Osteocyte (in vitro differentiated cells): ENCODE measurements around the gene MMRN2. TPM values are rescaled to one million over a fixed set of nuclear protein-coding genes. Genes with fewer than 3 reads are reported as not detected.

Experiments used
- DNase-seq: peaks from one replicate; pipeline ENCODE4 v3.0.0; 2021; ENCODE audit warnings: mixed read lengths; ENCODE audit not compliant: unreplicated experiment; ENCODE audit errors: extremely low spot score
- H3K27ac Mint-ChIP-seq: one replicate; pipeline ENCODE4 v1.8.0; 2021; ENCODE audit warnings: mild to moderate bottlenecking, mixed read lengths; ENCODE audit not compliant: unreplicated experiment
- H3K27me3 Mint-ChIP-seq: one replicate; pipeline ENCODE4 v1.8.0; 2021; ENCODE audit warnings: mixed read lengths; ENCODE audit not compliant: unreplicated experiment
- H3K36me3 Mint-ChIP-seq: one replicate; pipeline ENCODE4 v1.8.0; 2021; ENCODE audit warnings: mixed read lengths; ENCODE audit not compliant: unreplicated experiment
- H3K4me1 Mint-ChIP-seq: one replicate; pipeline ENCODE4 v1.8.0; 2021; ENCODE audit warnings: mixed read lengths; ENCODE audit not compliant: unreplicated experiment
- H3K4me3 Mint-ChIP-seq: one replicate; pipeline ENCODE4 v1.8.0; 2021; ENCODE audit warnings: mild to moderate bottlenecking, moderate library complexity, mixed read lengths; ENCODE audit not compliant: unreplicated experiment
- H3K9me3 Mint-ChIP-seq: one replicate; pipeline ENCODE4 v1.8.0; 2021; ENCODE audit warnings: mixed read lengths; ENCODE audit not compliant: unreplicated experiment
- CTCF ChIP-seq: fragments of 200-600 bp; sonication (generic); IDR thresholded peaks from 2 replicates; pipeline ENCODE4 v1.5.0; 2021; ENCODE audit warnings: antibody characterized with exemption, mild to moderate bottlenecking, moderate library complexity
- total RNA-seq: library from RNA; stranded (reverse); gene quantifications from 2 replicates; pipeline ENCODE4 v1.2.1, GENCODE V29; 2021

The MMRN2 gene
- total RNA-seq, 1 donor from 2014 or later, result not detected

GRCh38 chr10:86976362-86977056 is 19.1 kb upstream of the MMRN2 start:
- H3K27me3 Mint-ChIP-seq, result no peaks in the 10 kb centered on the region

GRCh38 chr10:86974484-86974883 is 17.1 kb upstream of the MMRN2 start:
- Mint-ChIP-seq H3K36me3 (no peaks in the 10 kb centered on the region), H3K27ac (no peak overlapping the region), H3K27me3 (no peaks in the 10 kb centered on the region), H3K4me1 (peaks cover 59% of the 10 kb centered on the region), H3K4me3 (no peak overlapping the region), H3K9me3 (no peaks in the 10 kb centered on the region)
- DNase-seq, result no peak
- no peak for TF ChIP-seq CTCF

More at GRCh38 chr10:86976362-86977056, 19.1 kb upstream of the MMRN2 start:
- H3K4me3 Mint-ChIP-seq, result no peak overlapping the region
- TF ChIP-seq CTCF, result no peak
- no peaks in the 10 kb centered on the region for H3K9me3 Mint-ChIP-seq
- H3K27ac Mint-ChIP-seq, result no peak overlapping the region
- H3K4me1 Mint-ChIP-seq, result peaks cover 65% of the 10 kb centered on the region
- no peaks in the 10 kb centered on the region for H3K36me3 Mint-ChIP-seq
- no peak for DNase-seq

GRCh38 chr10:86972613-86973380 is 15.4 kb upstream of the MMRN2 start:
- H3K27me3 Mint-ChIP-seq, result no peaks in the 10 kb centered on the region
- no peak overlapping the region for H3K4me3 Mint-ChIP-seq
- no peak for TF ChIP-seq CTCF
- peak overlapping the region; percentile 59 for H3K27ac Mint-ChIP-seq
- no peak for DNase-seq
- no peaks in the 10 kb centered on the region for H3K9me3 Mint-ChIP-seq
- H3K36me3 Mint-ChIP-seq, result no peaks in the 10 kb centered on the region
- peaks cover 46% of the 10 kb centered on the region for H3K4me1 Mint-ChIP-seq

- no peak for TF ChIP-seq CTCF
These were observed 14.0 kb upstream of the MMRN2 start for GRCh38 chr10:86971232-86971991.

GRCh38 chr10:86970982-86971231 is 13.5 kb upstream of the MMRN2 start:
- peak overlapping the region; percentile 97 for H3K27ac Mint-ChIP-seq
- no peaks in the 10 kb centered on the region for H3K36me3 Mint-ChIP-seq
- H3K4me3 Mint-ChIP-seq, result peak overlapping the region; percentile 78
- no peak for TF ChIP-seq CTCF
- no peaks in the 10 kb centered on the region for H3K9me3 Mint-ChIP-seq
- DNase-seq, result no peak
- H3K4me1 Mint-ChIP-seq, result peaks cover 48% of the 10 kb centered on the region
- H3K27me3 Mint-ChIP-seq, result no peaks in the 10 kb centered on the region

More at GRCh38 chr10:86971232-86971991, 14.0 kb upstream of the MMRN2 start:
- Mint-ChIP-seq H3K9me3 (no peaks in the 10 kb centered on the region), H3K4me3 (peak overlapping the region; percentile 78), H3K36me3 (no peaks in the 10 kb centered on the region), H3K4me1 (peaks cover 43% of the 10 kb centered on the region), H3K27me3 (no peaks in the 10 kb centered on the region), H3K27ac (peak overlapping the region; percentile 97)
- peak; percentile 95 for DNase-seq
